Esophagus squamous epithelium (tissue), 5 donors: ENCODE results near the gene RNF150. TPM values are rescaled to one million over a fixed set of nuclear protein-coding genes. Genes with fewer than 3 reads are reported as not detected.

ENCODE experiments used
- DNase-seq: peaks from one replicate; lab custom pipeline; 2025; lab: John Stamatoyannopoulos, UW
- H3K27ac ChIP-seq, 4 donors: fragments of 200-600 bp; sonication (generic); one replicate each; pipeline ENCODE4 v1.5.1; 2016 to 2019; ENCODE audit warnings: mild to moderate bottlenecking in 1 of 4
- H3K27me3 ChIP-seq, 4 donors: fragments of 200-600 bp; sonication (generic); 1 replicate in 3 of 4; 2 replicates in 1 of 4; pipeline versions ENCODE4 v1.5.1 to v1.6.0; 2017 to 2021; ENCODE audit warnings: antibody characterized with exemption in 1 of 4
- H3K36me3 ChIP-seq, 3 donors: fragments of 200-600 bp; sonication (generic); one replicate each; pipeline ENCODE4 v1.5.1; 2016 to 2019
- H3K4me1 ChIP-seq, 3 donors: fragments of 200-600 bp; sonication (generic); one replicate each; pipeline ENCODE4 v1.5.1; 2017 to 2019
- H3K4me3 ChIP-seq, 4 donors: fragments of 200-600 bp; sonication (generic); 1 replicate in 3 of 4; 2 replicates in 1 of 4; pipeline ENCODE4 v1.5.1; 2016 to 2019; ENCODE audit warnings: mild to moderate bottlenecking in 2 of 4, moderate library complexity in 1 of 4
- H3K9me3 ChIP-seq, 3 donors: fragments of 200-600 bp; sonication (generic); one replicate each; pipeline ENCODE4 v1.5.1; 2016 to 2019
- CTCF ChIP-seq, 6 experiments: fragments of 450-650 bp in 4 of 6; fragments of 200-600 bp in 2 of 6; sonication (generic) in 2 of 6; IDR thresholded peaks; one replicate each; pipeline ENCODE4 v1.5.1; 2016 to 2019; ENCODE audit warnings: antibody characterized with exemption in 6 of 6, mild to moderate bottlenecking in 4 of 6, moderate library complexity in 4 of 6
- POLR2A ChIP-seq, 4 donors: fragments of 450-650 bp; IDR thresholded peaks; one replicate each; pipeline ENCODE4 v1.6.1; 2017; ENCODE audit warnings: antibody characterized with exemption in 4 of 4, mild to moderate bottlenecking in 4 of 4, moderate library complexity in 3 of 4
- WGBS, 2 donors: methylation state at CpG; one replicate each; pipeline ENCODE4 v1.1.5; 2018; 5-methylcytosine and 5-hydroxymethylcytosine counted together
- intact Hi-C: fragments of 100-400 bp; cut with DNase I; formaldehyde crosslinking; loops from one replicate; pipeline ENCODE4 v1.15.0; 2022
- total RNA-seq, 4 donors: library from RNA; depleted of rRNA; stranded (reverse); fragments of >200 nt; gene quantifications; one replicate each; pipeline ENCODE4 v1.1.0, GENCODE V29; 2016
- donor health status: DM: yes; HTN: yes; CAD: no.

RNF150 gene
- total RNA-seq: 1 to 10 TPM in 3 of 4 donors, under 1 TPM in 1; 0.23 to 6.7 (median 4.5) TPM

DNA sequence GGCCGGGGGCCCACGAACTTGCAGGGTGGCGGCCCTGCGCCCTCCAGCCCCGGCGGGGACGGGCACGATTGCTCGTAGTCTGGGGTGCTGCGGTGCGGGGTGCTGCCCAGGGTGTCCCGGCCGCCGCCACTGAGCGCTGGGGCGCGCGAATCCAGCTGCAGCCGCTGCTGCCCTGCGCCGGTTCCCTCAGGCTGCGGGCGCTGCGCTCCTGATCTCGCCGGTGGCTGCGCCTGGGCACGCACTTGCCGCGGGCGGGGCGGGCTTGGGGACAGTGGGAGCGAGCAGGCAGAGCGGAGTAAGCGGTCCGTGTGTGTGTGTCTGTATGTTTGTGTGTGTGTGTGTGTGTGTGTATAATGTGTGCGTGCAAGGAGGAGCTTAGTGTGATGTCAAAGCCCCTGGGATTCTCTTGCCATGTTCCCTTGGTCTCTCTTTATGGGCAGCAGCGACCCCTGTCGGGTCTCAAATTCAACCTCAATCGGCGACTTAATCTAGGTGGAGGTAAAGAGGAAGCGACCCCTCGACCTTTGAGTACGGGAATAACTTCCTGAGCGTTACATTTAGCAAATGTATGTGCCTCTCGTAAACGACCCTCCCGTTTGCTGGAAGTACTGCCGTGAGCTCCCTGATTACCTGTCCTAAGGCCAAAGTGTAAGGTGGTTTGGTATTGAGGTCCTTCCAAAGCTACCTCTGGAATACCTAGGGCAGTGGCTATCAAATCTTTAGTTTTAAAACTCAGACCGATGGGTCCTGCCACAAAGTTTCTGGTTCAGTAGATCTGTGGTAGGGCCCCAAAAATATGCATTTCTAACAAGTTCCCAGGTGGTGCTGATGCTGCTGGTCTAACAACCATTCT lies at the start of gene RNF150:
TSS of gene RNF150 (minus strand) at position 324 of the 853 bp plus-strand sequence.
- peak within 1 kb of the TSS; percentile 60 to 79 (median 73) for H3K4me3 ChIP-seq
- no peaks in the 10 kb centered on the region for H3K9me3 ChIP-seq
- intact Hi-C loops: loop anchor here (10.0 kb wide), 1 partner anchor 269 kb away; no protein-coding TSS in a partner anchor
- H3K27me3 ChIP-seq: peaks cover 0 to 68% (median 0%) of the 10 kb centered on the region in 4 donors
- H3K4me1 ChIP-seq: peaks cover 0 to 50% (median 7%) of the 10 kb centered on the region in 3 donors
- H3K27ac ChIP-seq: peak within 1 kb of the TSS; percentile 63 to 89 (median 76)
- no peaks in the 10 kb centered on the region for H3K36me3 ChIP-seq
- 1 to 3% methylated on average over 13 of the region's 50 CpGs for WGBS, 2 donors
- TF ChIP-seq CTCF (IDR thresholded peaks at IDR 0.05): peak in 4 of 6 experiments; percentile 42 to 56 (median 50)
- TF ChIP-seq POLR2A (IDR thresholded peaks at IDR 0.05): peak in 1 of 4 donors; percentile 16
- peak; percentile 0 for DNase-seq

DNA sequence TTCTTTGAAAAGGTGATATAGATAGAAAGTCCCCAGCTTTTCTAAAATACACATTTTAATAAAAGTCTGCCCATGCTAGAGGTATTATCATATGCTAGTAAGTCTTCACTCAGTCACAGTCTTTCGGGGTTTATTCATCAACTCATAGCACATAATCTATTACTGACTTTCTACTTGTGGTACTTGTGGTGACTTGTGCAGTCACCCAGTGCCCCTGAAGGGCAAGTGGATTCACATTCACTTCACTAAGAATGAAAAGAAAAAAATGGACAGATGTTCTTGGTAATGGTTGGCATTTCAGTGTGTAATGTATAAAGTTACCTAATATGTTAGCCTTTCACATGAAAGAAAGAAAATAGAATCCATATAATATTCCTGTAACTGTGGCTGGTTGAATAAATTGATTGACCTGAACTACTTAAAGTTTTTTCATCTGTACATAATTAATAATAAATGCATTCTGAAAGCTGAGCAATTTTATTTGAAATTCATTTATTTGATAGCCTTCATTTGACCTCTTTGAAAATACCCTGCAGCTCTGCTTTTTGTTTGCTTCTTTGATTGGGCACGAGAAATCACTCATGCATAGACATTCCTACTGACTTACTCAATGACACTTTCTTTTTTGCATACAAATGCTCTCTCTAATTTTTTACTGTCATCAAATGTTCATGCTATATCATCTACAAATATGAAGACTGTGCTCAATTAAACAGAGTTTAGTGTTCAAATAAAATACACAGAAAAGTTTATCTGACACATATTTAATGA lies 47.9 kb upstream of the RNF150 start:
- TF ChIP-seq POLR2A (IDR thresholded peaks at IDR 0.05): no peak
- no peak for TF ChIP-seq CTCF (IDR thresholded peaks at IDR 0.05)
- Histone ChIP-seq H3K9me3 (no peaks in the 10 kb centered on the region), H3K4me3 (no peak overlapping the region), H3K4me1 (no peaks in the 10 kb centered on the region), H3K27ac (no peak overlapping the region), H3K36me3 (no peaks in the 10 kb centered on the region), H3K27me3 (no peaks in the 10 kb centered on the region)
- intact Hi-C loops: no loop called here
- 42 to 44% methylated on average over 2 of the region's 2 CpGs for WGBS, 2 donors
- no peak for DNase-seq

GRCh38 chr4:141179474-141180373 lies 46.5 kb upstream of the RNF150 start:
- H3K4me3 ChIP-seq: no peak overlapping the region

GRCh38 chr4:141177171-141177570 lies 43.9 kb upstream of the RNF150 start:
- intact Hi-C loops: no loop called here
- H3K27ac ChIP-seq: no peak overlapping the region
- no peaks in the 10 kb centered on the region for H3K36me3 ChIP-seq
- H3K9me3 ChIP-seq: no peaks in the 10 kb centered on the region
- no peak for DNase-seq
- no peaks in the 10 kb centered on the region for H3K4me1 ChIP-seq
- no peak for TF ChIP-seq CTCF (IDR thresholded peaks at IDR 0.05)
- no peak overlapping the region for H3K4me3 ChIP-seq
- WGBS, 2 donors: 8 to 32% methylated on average over 1 of the region's 1 CpG
- no peaks in the 10 kb centered on the region for H3K27me3 ChIP-seq

More at GRCh38 chr4:141179474-141180373, 46.5 kb upstream of the RNF150 start:
- H3K36me3 ChIP-seq: no peaks in the 10 kb centered on the region
- intact Hi-C loops: no loop called here
- H3K4me1 ChIP-seq: no peaks in the 10 kb centered on the region
- H3K27ac ChIP-seq: no peak overlapping the region
- TF ChIP-seq POLR2A (IDR thresholded peaks at IDR 0.05) (no peak), CTCF (IDR thresholded peaks at IDR 0.05) (no peak)
- H3K9me3 ChIP-seq: no peaks in the 10 kb centered on the region
- no peak for DNase-seq
- WGBS, 2 donors: 43% methylated on average over 8 of the region's 8 CpGs
- no peaks in the 10 kb centered on the region for H3K27me3 ChIP-seq
